SK-N-SH (cell line): ENCODE data around the gene GEMIN7. TPM values are rescaled to one million over a fixed set of nuclear protein-coding genes. Genes with fewer than 3 reads are reported as not detected.

Experiments
- CTCF ChIA-PET: fragments of 300-600, 350-600 bp; formaldehyde crosslinking; extraction: SDS; loops from one replicate; lab custom pipeline; 2021; lab: Yijun Ruan, JAX
- POLR2A ChIA-PET: fragments of 350-600 bp; sonication (Branson Sonifier 250); formaldehyde crosslinking; extraction: SDS; loops from one replicate; lab custom pipeline; 2020; ENCODE audit warnings: antibody characterized with exemption, inconsistent platforms; lab: Yijun Ruan, JAX
- DNase-seq: peaks from one replicate; pipeline ENCODE4 v3.0.0; 2012
- H2AFZ ChIP-seq: fragments of 200-600 bp; sonication (generic); 2 replicates; pipeline ENCODE4 v1.8.1; 2016; ENCODE audit warnings: antibody characterized with exemption, mild to moderate bottlenecking, low read depth
- H3F3A ChIP-seq: fragments of 200-600 bp; sonication (generic); replicated peaks from 2 replicates; pipeline ENCODE3; 2016; ENCODE audit warnings: antibody characterized with exemption, mild to moderate bottlenecking; ENCODE audit not compliant: insufficient read depth
- H3K27ac ChIP-seq, 2 experiments: fragments of 200-500 bp in 1 of 2; fragments of 200-600 bp in 1 of 2; sonication (Bioruptor generic) in 1 of 2; sonication (generic), shearing (Covaris generic) in 1 of 2; 2 replicates each; pipeline versions ENCODE4 v1.5.1 to v1.6.1; 2014 to 2016; ENCODE audit warnings: low read depth in 2 of 2, inconsistent platforms in 1 of 2, low read length in 1 of 2, mild to moderate bottlenecking in 1 of 2, mixed read lengths in 1 of 2
- H3K27me3 ChIP-seq: fragments of 200-600 bp; sonication (generic), shearing (Covaris generic); 2 replicates; pipeline ENCODE4 v1.6.1; 2016; ENCODE audit warnings: mixed run types; ENCODE audit not compliant: insufficient read depth
- H3K36me3 ChIP-seq, 2 experiments: fragments of 200-500 bp in 1 of 2; fragments of 200-600 bp in 1 of 2; sonication (Bioruptor generic) in 1 of 2; sonication (generic) in 1 of 2; replicated peaks in 1 of 2; 2 replicates each; pipeline versions ENCODE3 to v1.5.1; 2014 to 2016; ENCODE audit warnings: low read length in 1 of 2, mild to moderate bottlenecking in 1 of 2; ENCODE audit not compliant: insufficient read depth in 2 of 2, control insufficient read depth in 1 of 2
- H3K4me1 ChIP-seq, 2 experiments: fragments of 200-500 bp in 1 of 2; fragments of 200-600 bp in 1 of 2; sonication (Bioruptor generic) in 1 of 2; sonication (generic), shearing (Covaris generic) in 1 of 2; 2 replicates each; pipeline versions ENCODE4 v1.5.1 to v1.6.1; 2014 to 2016; ENCODE audit warnings: low read depth in 1 of 2, low read length in 1 of 2, mixed run types in 1 of 2; ENCODE audit not compliant: insufficient read depth in 2 of 2, control insufficient read depth in 1 of 2
- H3K4me2 ChIP-seq: fragments of 200-600 bp; sonication (generic), shearing (Covaris generic); 2 replicates; pipeline ENCODE4 v1.6.1; 2017; ENCODE audit warnings: mixed run types
- H3K4me3 ChIP-seq, 2 experiments: fragments of 200-500 bp in 1 of 2; fragments of 200-600 bp in 1 of 2; sonication (Bioruptor generic) in 1 of 2; sonication (generic), shearing (Covaris generic) in 1 of 2; 2 replicates each; pipeline versions ENCODE4 v1.5.1 to v1.8.1; 2014 to 2016; ENCODE audit warnings: low read depth in 2 of 2, inconsistent platforms in 1 of 2, low read length in 1 of 2, mild to moderate bottlenecking in 1 of 2, mixed read lengths in 1 of 2, moderate library complexity in 1 of 2
- H3K79me2 ChIP-seq: fragments of 200-600 bp; sonication (generic); 2 replicates; pipeline ENCODE4 v1.8.1; 2017; ENCODE audit warnings: mild to moderate bottlenecking; ENCODE audit not compliant: insufficient read depth
- H3K9ac ChIP-seq: fragments of 200-600 bp; sonication (generic); 2 replicates; pipeline ENCODE4 v1.6.1; 2017; ENCODE audit warnings: mixed run types
- H3K9me2 ChIP-seq: fragments of 200-600 bp; sonication (generic); 2 replicates; pipeline ENCODE4 v1.6.1; 2017; ENCODE audit warnings: mixed run types
- H3K9me3 ChIP-seq: fragments of 200-600 bp; sonication (generic); 2 replicates; pipeline ENCODE4 v1.6.1; 2017; ENCODE audit warnings: mixed run types, mild to moderate bottlenecking, moderate library complexity
- H4K20me1 ChIP-seq: fragments of 200-600 bp; sonication (generic); 2 replicates; pipeline ENCODE4 v1.6.1; 2017; ENCODE audit warnings: mild to moderate bottlenecking, mixed run types; ENCODE audit not compliant: insufficient read depth
- CHD2 ChIP-seq: fragments of 150-350 bp; IDR thresholded peaks from 2 replicates; pipeline ENCODE4 v1.6.1; 2018; ENCODE audit warnings: low read length; ENCODE audit not compliant: partially characterized antibody
- CTCF ChIP-seq: fragments of 200-600 bp; sonication (generic); IDR thresholded peaks from 2 replicates; pipeline ENCODE4 v1.6.1; 2017; ENCODE audit warnings: antibody characterized with exemption, mild to moderate bottlenecking, moderate library complexity
- GATA2 ChIP-seq: sonication (generic); formaldehyde crosslinking; IDR thresholded peaks from 2 replicates; pipeline ENCODE4 v1.5.0; 2020; ENCODE audit warnings: mild to moderate bottlenecking, missing genetic modification reagents
- IRF3 ChIP-seq: fragments of 150-350 bp; IDR thresholded peaks from 2 replicates; pipeline ENCODE4 v1.6.1; 2016; ENCODE audit warnings: mild to moderate bottlenecking, low read depth, low read length
- MEF2A ChIP-seq: IDR thresholded peaks from 2 replicates; pipeline ENCODE4 v1.4.0; 2012; ENCODE audit warnings: low read depth, borderline replicate concordance
- PBX3 ChIP-seq: IDR thresholded peaks from 2 replicates; pipeline ENCODE4; 2012
- POLR2AphosphoS5 ChIP-seq: IDR thresholded peaks from 2 replicates; pipeline ENCODE4 v1.6.1; 2012; ENCODE audit warnings: low read depth, low read length
- RCOR1 ChIP-seq: fragments of 150-350 bp; IDR thresholded peaks from 2 replicates; pipeline ENCODE4 v1.6.1; 2017; ENCODE audit warnings: antibody characterized with exemption, low read length
- REST ChIP-seq: IDR thresholded peaks from 2 replicates; pipeline ENCODE4 v1.6.1; 2012; ENCODE audit warnings: mild to moderate bottlenecking, low read depth, low read length, moderate library complexity
- RFX5 ChIP-seq: IDR thresholded peaks from 2 replicates; pipeline ENCODE4 v1.6.1; 2012; ENCODE audit warnings: mild to moderate bottlenecking, improper control_type of control experiment, low read length
- RXRA ChIP-seq: IDR thresholded peaks from 2 replicates; pipeline ENCODE4 v1.4.0; 2012; ENCODE audit warnings: low read depth, mild to moderate bottlenecking, borderline replicate concordance
- SMC3 ChIP-seq: IDR thresholded peaks from 2 replicates; pipeline ENCODE4 v1.6.1; 2012; ENCODE audit warnings: low read depth, low read length, improper control_type of control experiment
- TCF12 ChIP-seq: IDR thresholded peaks from 2 replicates; pipeline ENCODE4 v1.4.0; 2012
- TEAD4 ChIP-seq: IDR thresholded peaks from 2 replicates; pipeline ENCODE4 v1.4.0; 2012; ENCODE audit warnings: mild to moderate bottlenecking, borderline replicate concordance; ENCODE audit not compliant: insufficient read depth
- USF2 ChIP-seq: fragments of 150-350 bp; IDR thresholded peaks from 2 replicates; pipeline ENCODE4 v1.6.1; 2017; ENCODE audit warnings: antibody characterized with exemption, low read length, low read depth, borderline replicate concordance
- YY1 ChIP-seq: IDR thresholded peaks from 2 replicates; pipeline ENCODE4 v1.4.0; 2012; ENCODE audit warnings: low read depth, mild to moderate bottlenecking
- WGBS: methylation state at CpG from one replicate; pipeline ENCODE4 v1.1.6; 2017; ENCODE audit warnings: low lambda C conversion rate; 5-methylcytosine and 5-hydroxymethylcytosine counted together
- polyA plus RNA-seq, 3 experiments: library from polyadenylated mRNA; depleted of rRNA; stranded (reverse); fragments of >200 nt; gene quantifications; 2 replicates each; pipeline ENCODE4 v1.2.3, GENCODE V29; 2012

The GEMIN7 gene
- polyA plus RNA-seq, 1 of the 3 experiments (the other 2 are of a cell fraction) = 28.7 TPM

- peak; percentile 63 for DNase-seq
- no peaks in the 10 kb centered on the region for H3K27me3 ChIP-seq
- ChIA-PET CTCF (interaction anchor here (0.9 to 5.0 kb wide), 8 partner anchors 9 to 202 kb away, joined by 3 to 24 read pairs (median 6); partner anchors contain the start of gene PPP1R37), POLR2A (interaction anchor here (1.2 kb wide), 1 partner anchor 17 kb away, joined by 3 read pairs; no protein-coding TSS in a partner anchor)
- H3K27ac ChIP-seq = peak overlapping the region in 1 of 2 experiments; percentile 75; a peak in 2 of 4 replicates
- peaks cover 0 to 12% of the 10 kb centered on the region in 2 experiments for H3K36me3 ChIP-seq
- WGBS = 91% methylated on average over 17 of the region's 17 CpGs
- H3K79me2 ChIP-seq = peaks cover 53% of the 10 kb centered on the region; the same call in 1 of the 2 replicates
- H4K20me1 ChIP-seq = 0 out of 2 replicates have a peak, but pooled peaks cover 9% of the 10 kb centered on the region
- no peak overlapping the region for H3K4me3 ChIP-seq
- H3K4me1 ChIP-seq = peaks cover 0 to 23% of the 10 kb centered on the region in 2 experiments; a peak in 1 of 4 replicates
- no peaks in the 10 kb centered on the region for H3K9me3 ChIP-seq
- H3F3A ChIP-seq = no peaks in the 10 kb centered on the region
- H3K9me2 ChIP-seq = no peaks in the 10 kb centered on the region
- no peak overlapping the region for H3K4me2 ChIP-seq
- no peak overlapping the region for H2AFZ ChIP-seq
- TF ChIP-seq IRF3 = no peak
- TF ChIP-seq TCF12 = no peak
- TF ChIP-seq GATA2 (CRISPR knock-in tag) = no peak
- no peak for TF ChIP-seq USF2
- TF ChIP-seq POLR2AphosphoS5 = no peak
- no peak for TF ChIP-seq CHD2
- no peak for TF ChIP-seq YY1
- TF ChIP-seq RXRA = no peak
- no peak for TF ChIP-seq CTCF
- TF ChIP-seq RFX5 = no peak
- TF ChIP-seq TEAD4 = no peak
- no peak for TF ChIP-seq REST
- TF ChIP-seq MEF2A = no peak
- TF ChIP-seq SMC3 = no peak
- TF ChIP-seq RCOR1 = no peak
- TF ChIP-seq PBX3 = no peak
- TF ChIP-seq, all 33 proteins: peak for 0
- no peak overlapping the region for H3K9ac ChIP-seq
Observed at GRCh38 chr19:45137179-45137761, 58.2 kb downstream of the GEMIN7 start.
